Left ventricle myocardium superior (tissue), 1 donor: ENCODE results near the gene OLFM2. TPM values are rescaled to one million over a fixed set of nuclear protein-coding genes. Genes with fewer than 3 reads are reported as not detected.
A peak's percentile ranks its signal among the peaks of the same experiment; 100 is the strongest.
"Not testable (repeated sequence)": the region's sequence is repeated elsewhere in the genome, so short reads cannot be mapped to it uniquely, and the experiment has no call there.

ENCODE experiments used
- ATAC-seq: fragments of 200-7000 bp; cut with Tn5 transposase; one replicate; pipeline ENCODE4 v1.9.1; 2020; ENCODE audit warnings: mild to moderate bottlenecking, moderate library complexity
- DNase-seq: peaks from one replicate; pipeline ENCODE4 v3.0.0-alpha.2; 2020
- intact Hi-C: fragments of 100-400 bp; cut with micrococcal nuclease; formaldehyde crosslinking; loops from one replicate; pipeline ENCODE4 v1.11.0; 2022
- total RNA-seq: library from RNA; stranded (reverse); fragmentation: NEBNext Ultra II Directional; extraction: Animal tissue kit (Norgen Biotek cat#: 25700); gene quantifications from one replicate; pipeline ENCODE4 v1.2.1, GENCODE V29; 2021
- donor health status: DM: no; HTN: yes; CAD: no; lungs with severe emphysema.

OLFM2 gene
- total RNA-seq, 1 donor from 2014 or later, result 1.8 TPM

GRCh38 chr19:9945319-9945966, 9.1 kb upstream of the OLFM2 start:
- DNase-seq (peak; percentile 90), ATAC-seq (peak; percentile 97)
- intact Hi-C loops, result no loop called here

GRCh38 chr19:9943744-9944143, 7.4 kb upstream of the OLFM2 start:
- ATAC-seq, result no peak
- no peak for DNase-seq
- intact Hi-C loops, result no loop called here

GRCh38 chr19:9941671-9942070, 5.4 kb upstream of the OLFM2 start:
- ATAC-seq, result no peak
- intact Hi-C loops, result no loop called here

GRCh38 chr19:9941231-9941630, 4.9 kb upstream of the OLFM2 start:
- ATAC-seq (no peak), DNase-seq (no peak)
- intact Hi-C loops, result no loop called here

More at GRCh38 chr19:9941671-9942070, 5.4 kb upstream of the OLFM2 start:
- no peak for DNase-seq

- no peak for DNase-seq
- intact Hi-C loops, result no loop called here
- ATAC-seq, result no peak
Observed at GRCh38 chr19:9940778-9941177, 4.5 kb upstream of the OLFM2 start.

GRCh38 chr19:9939301-9939913, 3.1 kb upstream of the OLFM2 start:
- ATAC-seq, result no peak
- intact Hi-C loops, result no loop called here
- no peak for DNase-seq

GRCh38 chr19:9937001-9937411, 691 bp upstream of the OLFM2 start:
- DNase-seq, result no peak
- intact Hi-C loops, result no loop called here
- no peak for ATAC-seq

- intact Hi-C loops, result no loop called here
- no peak for ATAC-seq
- DNase-seq, result no peak
Observed at GRCh38 chr19:9935506-9936325, 599 bp downstream of the OLFM2 start.

- intact Hi-C loops, result loop anchor here (5.0 kb wide), 1 partner anchor 93 kb away; no protein-coding TSS in a partner anchor
- DNase-seq (peak; percentile 75), ATAC-seq (peak; percentile 82)
Observed at GRCh38 chr19:9934132-9934950, 2.0 kb downstream of the OLFM2 start.

- intact Hi-C loops, result loop anchor here (5.0 kb wide), 1 partner anchor 94 kb away; no protein-coding TSS in a partner anchor
- ATAC-seq (no peak), DNase-seq (no peak)
Observed at GRCh38 chr19:9932835-9933234, 3.5 kb downstream of the OLFM2 start.

GRCh38 chr19:9931629-9932028, 4.7 kb downstream of the OLFM2 start:
- DNase-seq (no peak), ATAC-seq (no peak)
- intact Hi-C loops, result loop anchor here (5.0 kb wide), 1 partner anchor 96 kb away; no protein-coding TSS in a partner anchor

- intact Hi-C loops, result no loop called here
- no peak for DNase-seq
- no peak for ATAC-seq
Observed at GRCh38 chr19:9923440-9923839, 12.9 kb downstream of the OLFM2 start.

GRCh38 chr19:9922782-9923379, 13.4 kb downstream of the OLFM2 start:
- ATAC-seq, intact Hi-C loops, DNase-seq: not testable (repeated sequence)

GRCh38 chr19:9917321-9917720, 19.0 kb downstream of the OLFM2 start:
- DNase-seq (no peak), ATAC-seq (peak; percentile 75)
- intact Hi-C loops, result no loop called here

- intact Hi-C loops, result no loop called here
- DNase-seq, result no peak
- no peak for ATAC-seq
Observed at GRCh38 chr19:9916719-9917118, 19.6 kb downstream of the OLFM2 start.

GRCh38 chr19:9914315-9915207, 21.8 kb downstream of the OLFM2 start:
- intact Hi-C loops, result no loop called here
- ATAC-seq, result peak; percentile 83
- peak; percentile 80 for DNase-seq

- intact Hi-C loops, result no loop called here
- DNase-seq (no peak), ATAC-seq (peak; percentile 9)
Observed at GRCh38 chr19:9914001-9914314, 22.4 kb downstream of the OLFM2 start.
